ENCODE results near the gene PLTP.
"Not testable (repeated sequence)": the region's sequence is repeated elsewhere in the genome, so short reads cannot be mapped to it uniquely, and the experiment has no call there.

Gene PLTP

GRCh38 chr20:45919542-45920399, 7.8 kb upstream of the PLTP start:
- DNase-seq = peak; percentile 17

DNA sequence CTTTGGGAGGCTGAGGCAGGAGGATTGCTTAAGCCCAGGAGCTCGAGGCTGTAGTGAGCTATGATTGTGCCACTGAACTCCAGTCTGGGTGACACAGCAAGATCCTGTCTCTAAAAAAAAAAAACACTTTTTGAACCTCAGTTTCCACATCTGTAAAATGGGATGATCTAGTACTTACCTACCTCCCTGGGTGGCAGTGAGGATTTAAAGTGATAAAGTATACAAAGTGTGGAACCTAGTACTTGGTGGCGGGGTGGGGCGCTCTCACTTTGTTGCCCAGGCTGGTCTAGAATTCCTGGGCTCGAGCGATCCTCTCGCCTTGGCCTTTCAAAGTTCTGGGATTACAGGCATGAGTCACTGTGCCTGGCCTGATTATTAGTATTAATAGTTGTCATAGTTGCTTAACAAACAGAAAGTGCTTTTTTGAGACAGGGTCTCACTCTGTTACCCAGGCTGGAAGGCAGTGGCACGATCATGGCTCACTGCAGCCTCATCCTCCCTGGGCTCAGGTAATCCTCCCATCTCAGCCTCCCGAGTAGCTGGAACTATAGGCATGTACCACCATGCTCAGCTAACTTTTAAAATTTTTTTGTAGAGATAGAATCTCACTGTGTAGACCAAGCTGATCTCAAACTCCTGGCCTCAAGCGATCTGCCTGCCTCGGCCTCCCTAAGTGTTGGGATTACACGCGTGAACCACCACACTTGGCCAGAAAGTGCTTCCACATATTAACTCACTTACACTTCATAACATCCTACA, 7.0 kb upstream of the PLTP start:
- no peak for DNase-seq

DNA sequence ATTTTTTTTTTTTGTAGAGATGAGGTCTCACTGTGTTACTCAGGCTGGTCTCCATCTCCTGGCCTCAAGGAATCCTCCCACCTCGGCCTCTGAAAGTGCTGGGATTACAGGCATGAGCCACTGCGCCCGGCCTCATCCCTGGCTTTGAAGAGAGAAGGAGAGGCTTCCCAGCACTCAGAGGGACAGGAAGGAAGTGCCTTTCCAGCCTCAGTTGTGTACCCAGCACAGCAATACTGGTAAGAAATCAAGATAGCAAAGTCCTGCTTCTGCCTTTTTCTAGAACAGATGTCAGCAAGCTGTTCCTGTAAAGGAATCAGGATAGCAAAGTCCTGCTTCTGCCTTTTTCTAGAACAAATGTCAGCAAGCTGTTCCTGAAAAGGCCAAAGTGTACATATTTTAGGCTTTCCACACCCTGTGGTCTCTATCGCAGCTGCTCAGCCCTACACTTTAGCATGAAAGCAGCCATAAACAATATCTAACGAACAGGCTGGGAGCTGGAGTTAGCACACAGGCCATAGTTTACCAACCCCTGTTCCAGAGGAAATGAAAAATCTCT, 6.3 kb upstream of the PLTP start:
- no peak for DNase-seq

DNA sequence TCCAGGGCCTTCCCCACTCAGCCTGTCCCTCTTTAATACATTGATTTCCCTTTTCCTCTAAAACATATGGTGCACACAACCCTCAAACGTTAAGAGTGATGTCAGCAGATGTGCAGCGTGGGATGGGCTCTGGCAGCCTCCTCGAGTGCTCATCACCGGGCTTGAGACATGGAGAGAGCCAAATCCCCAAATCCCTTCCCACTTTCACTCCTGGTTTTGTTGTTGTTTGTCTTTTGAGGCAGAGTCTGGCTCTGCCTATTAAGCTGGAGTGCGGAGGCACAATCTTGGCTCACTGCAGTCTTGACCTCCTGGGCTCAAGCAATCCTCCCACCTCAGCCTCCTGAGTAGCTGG, 5.8 kb upstream of the PLTP start:
- no peak for DNase-seq

DNA sequence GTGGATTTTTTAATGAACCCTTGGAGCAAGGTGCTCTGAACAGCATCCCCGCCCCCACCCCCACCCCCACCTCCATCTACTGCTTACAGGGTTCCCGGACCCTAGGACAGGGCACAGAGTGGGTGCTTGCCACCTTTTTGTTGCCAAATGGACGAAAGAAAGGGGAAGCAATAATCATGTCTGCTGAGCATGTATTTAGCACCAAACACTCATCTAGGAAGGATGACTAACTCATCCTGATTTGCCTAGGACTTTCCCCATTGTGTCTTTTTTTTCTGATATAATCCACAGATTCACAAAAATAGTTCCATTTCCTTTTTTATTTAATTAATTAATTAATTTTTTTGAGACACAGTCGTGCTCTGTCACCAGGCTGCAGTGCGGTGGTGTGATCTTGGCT, 1.2 kb upstream of the PLTP start:
- DNase-seq = no peak

DNA sequence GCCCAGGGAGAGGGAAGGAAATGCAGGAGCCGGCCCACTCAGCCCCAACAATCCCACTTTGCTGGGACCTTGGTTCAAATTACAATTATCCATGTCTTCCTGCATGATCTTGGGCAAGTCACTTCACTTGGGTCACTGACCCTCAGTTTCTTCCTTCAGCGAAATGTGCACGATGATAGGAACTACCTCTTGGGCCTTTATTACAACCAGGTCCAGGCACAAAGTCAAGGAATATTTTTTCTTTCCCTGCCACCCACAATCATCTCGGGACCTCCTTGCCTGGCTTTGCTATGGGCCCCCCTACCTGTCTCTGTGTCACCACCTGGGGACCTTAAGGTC, 358 bp upstream of the PLTP start:
- DNase-seq = no peak

GRCh38 chr20:45910670-45911485, 1.1 kb downstream of the PLTP start:
- DNase-seq = no peak

DNA sequence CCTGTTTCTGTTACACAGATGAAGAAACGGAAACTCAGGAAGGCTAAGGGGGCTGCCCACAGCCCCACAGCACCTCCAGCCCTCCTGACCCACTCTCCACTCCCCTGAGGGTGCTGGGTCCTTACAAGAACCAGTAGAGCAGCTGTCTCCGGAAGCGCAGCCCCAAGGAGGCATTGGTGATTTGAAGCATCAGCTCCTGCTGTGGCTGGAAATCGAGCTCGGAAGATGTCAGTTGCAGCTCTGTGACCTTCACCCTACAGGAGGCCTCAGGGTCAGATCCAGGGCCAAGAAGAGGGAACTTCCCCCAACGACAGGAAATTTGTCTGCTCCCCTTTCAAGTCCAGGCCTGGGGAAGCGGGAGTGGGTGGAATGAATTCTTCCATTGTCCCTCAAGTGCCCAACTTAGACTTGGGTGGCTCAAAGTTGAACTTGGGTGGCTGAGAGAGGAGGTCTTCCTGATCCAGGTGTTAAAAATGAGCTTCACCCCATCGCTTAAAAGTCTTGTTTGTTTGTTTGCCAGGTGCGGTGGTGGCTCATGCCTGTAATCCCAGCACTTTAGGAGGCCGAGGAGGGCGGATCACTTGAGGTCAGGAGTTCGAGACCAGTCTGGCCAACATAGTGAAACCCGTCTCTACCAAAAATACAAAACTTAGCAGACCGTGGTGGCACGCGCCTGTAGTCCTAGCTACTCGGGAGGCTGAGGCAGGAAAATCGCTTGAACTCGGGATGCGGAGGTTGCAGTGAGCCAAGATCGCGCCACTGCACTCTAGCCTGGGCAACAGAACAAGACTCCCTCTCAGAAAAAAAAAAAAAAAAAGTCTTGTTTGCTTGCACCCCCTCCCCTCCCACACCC, 1.9 kb downstream of the PLTP start:
- no peak for DNase-seq

- no peak for DNase-seq
These were observed 2.6 kb downstream of the PLTP start for GRCh38 chr20:45909336-45909808.

- DNase-seq = no peak
These were observed 3.9 kb downstream of the PLTP start for GRCh38 chr20:45908084-45908483.

DNA sequence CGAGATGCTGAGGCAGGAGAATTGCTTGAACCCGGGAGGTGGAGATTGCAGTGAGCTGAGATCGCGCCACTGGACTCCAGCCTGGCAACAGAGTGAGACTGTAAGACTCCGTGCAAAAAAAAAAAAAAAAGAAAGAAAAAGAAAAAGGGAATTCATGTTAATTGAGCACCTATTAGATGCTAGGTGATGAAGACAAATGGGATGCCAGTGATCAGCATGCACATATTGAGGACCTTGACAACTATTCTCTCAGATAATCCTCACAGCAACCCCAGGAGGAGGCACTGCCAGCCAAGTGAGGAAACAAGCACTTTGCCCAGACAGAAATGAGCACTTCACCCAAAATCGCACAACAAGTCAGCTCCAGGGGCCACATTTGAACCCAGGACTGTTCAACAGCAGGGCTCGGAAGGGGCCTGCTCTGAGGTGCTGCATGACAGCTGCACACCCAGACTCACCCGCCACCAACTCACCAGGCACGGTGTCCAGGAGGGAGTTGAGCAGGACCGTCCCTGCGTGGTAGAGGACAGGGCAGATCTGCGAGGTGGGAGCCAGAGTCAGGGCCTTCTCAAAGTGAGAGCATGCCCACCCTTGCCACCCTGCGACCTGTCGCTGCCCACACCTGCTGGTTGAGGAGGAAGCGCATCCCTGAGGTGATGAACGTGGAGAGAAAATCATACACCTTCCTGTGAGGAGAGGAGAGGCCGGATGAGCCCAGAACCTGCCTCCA, 4.6 kb downstream of the PLTP start:
- DNase-seq = no peak

GRCh38 chr20:45905505-45906079, 6.4 kb downstream of the PLTP start:
- DNase-seq = no peak

DNA sequence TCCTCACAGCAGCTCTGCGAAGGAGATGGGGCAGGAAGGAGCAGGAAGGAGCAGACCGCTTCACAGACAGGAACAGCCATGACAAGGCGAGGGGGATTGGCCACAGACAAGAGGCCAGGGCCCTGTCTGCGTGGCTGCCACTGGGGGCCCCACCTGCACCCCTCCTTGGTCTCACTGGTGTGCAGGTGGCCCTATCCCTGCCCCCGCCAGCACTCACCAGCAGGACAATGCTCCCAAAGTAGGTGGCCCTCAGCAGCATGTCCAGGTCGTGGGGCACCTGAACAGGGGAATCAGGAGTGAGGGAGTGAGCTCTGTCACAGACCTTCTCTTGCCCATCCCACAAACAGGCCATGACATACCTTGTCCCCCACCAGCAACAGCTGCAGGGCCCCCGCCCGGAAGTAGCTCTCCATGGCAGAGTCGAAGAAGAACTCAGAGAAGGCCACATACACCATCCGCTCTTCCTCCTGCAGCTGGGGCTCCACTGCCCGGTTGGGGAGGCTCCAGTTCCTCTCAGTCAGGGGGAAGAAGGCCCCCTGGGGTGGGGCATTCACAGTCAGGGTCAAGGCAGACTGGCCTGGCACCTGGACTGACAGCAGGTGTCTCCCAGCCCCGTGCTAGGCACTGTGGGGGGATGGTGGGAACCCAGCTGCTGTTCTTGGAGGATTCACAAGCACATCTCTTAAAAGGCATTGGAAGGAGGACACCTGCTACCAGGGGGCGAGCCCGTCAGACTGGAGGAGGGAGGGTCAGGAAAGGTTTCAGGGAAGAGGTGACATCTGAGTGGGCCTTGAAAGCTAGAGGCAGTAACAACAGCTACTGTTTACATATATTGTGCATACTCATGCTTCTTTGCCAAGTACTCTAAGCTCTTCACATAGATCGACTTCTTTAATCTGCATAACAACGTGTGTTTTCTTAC, 7.1 kb downstream of the PLTP start:
- DNase-seq = no peak

GRCh38 chr20:45902199-45902701, 9.7 kb downstream of the PLTP start:
- DNase-seq = no peak

DNA sequence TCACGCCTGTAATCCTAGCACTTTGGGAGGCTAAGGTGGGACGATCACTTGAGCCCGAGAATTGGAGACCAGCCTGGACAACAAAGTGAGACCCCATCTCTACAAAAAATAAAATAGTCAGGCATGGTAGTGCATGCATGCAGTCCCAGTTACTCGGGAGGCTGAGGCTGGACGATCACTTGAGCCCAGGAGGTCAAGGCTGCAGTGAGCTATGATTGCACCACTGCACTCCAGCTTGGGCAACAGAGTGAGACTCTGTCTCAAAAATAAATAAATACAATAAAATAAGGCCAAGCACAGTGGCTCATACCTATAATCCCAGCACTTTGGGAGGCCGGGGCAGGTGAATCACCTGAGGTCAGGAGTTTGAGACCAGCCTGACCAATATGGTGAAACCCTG, 10.6 kb downstream of the PLTP start:
- not testable (repeated sequence) for DNase-seq

- no peak for DNase-seq
These were observed 12.7 kb downstream of the PLTP start for GRCh38 chr20:45899046-45899835.

DNA sequence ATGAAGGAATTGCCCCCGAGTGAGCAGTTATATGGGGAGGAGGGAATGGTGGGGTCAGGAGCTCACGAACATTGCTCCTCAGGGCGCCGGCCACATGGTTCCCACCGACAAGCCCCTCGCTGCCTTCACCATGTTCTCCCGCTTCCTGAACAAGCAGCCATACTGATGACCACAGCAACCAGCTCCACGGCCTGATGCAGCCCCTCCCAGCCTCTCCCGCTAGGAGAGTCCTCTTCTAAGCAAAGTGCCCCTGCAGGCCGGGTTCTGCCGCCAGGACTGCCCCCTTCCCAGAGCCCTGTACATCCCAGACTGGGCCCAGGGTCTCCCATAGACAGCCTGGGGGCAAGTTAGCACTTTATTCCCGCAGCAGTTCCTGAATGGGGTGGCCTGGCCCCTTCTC, 13.7 kb downstream of the PLTP start:
- no peak for DNase-seq

DNA sequence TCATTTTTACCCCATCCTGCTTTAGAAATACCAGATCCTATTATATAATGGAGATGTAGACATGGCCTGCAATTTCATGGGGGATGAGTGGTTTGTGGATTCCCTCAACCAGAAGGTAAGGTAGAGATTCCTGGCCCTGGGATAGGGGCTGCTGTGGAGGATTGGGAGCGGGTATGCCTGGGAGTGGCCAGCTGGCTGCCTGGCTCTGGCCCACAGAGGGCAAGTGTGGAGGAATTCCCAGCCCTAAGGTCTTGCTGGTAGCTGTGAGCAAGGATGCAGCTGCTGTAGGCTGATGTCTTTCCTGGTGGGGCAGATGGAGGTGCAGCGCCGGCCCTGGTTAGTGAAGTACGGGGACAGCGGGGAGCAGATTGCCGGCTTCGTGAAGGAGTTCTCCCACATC, 14.3 kb downstream of the PLTP start:
- no peak for DNase-seq

GRCh38 chr20:45897289-45897688, 14.7 kb downstream of the PLTP start:
- no peak for DNase-seq
